SK-N-SH (cell line): Measurements from ENCODE around the gene CHST15. TPM values are rescaled to one million over a fixed set of nuclear protein-coding genes. Genes with fewer than 3 reads are reported as not detected.

ENCODE experiments used
- CTCF ChIA-PET: fragments of 300-600, 350-600 bp; formaldehyde crosslinking; extraction: SDS; loops from one replicate; lab custom pipeline; 2021; lab: Yijun Ruan, JAX
- POLR2A ChIA-PET: fragments of 350-600 bp; sonication (Branson Sonifier 250); formaldehyde crosslinking; extraction: SDS; loops from one replicate; lab custom pipeline; 2020; ENCODE audit warnings: antibody characterized with exemption, inconsistent platforms; lab: Yijun Ruan, JAX
- DNase-seq: peaks from one replicate; pipeline ENCODE4 v3.0.0; 2012
- H2AFZ ChIP-seq: fragments of 200-600 bp; sonication (generic); 2 replicates; pipeline ENCODE4 v1.8.1; 2016; ENCODE audit warnings: antibody characterized with exemption, mild to moderate bottlenecking, low read depth
- H3F3A ChIP-seq: fragments of 200-600 bp; sonication (generic); replicated peaks from 2 replicates; pipeline ENCODE3; 2016; ENCODE audit warnings: antibody characterized with exemption, mild to moderate bottlenecking; ENCODE audit not compliant: insufficient read depth
- H3K27ac ChIP-seq, 2 experiments: fragments of 200-500 bp in 1 of 2; fragments of 200-600 bp in 1 of 2; sonication (Bioruptor generic) in 1 of 2; sonication (generic), shearing (Covaris generic) in 1 of 2; 2 replicates each; pipeline versions ENCODE4 v1.5.1 to v1.6.1; 2014 to 2016; ENCODE audit warnings: low read depth in 2 of 2, inconsistent platforms in 1 of 2, low read length in 1 of 2, mild to moderate bottlenecking in 1 of 2, mixed read lengths in 1 of 2
- H3K27me3 ChIP-seq: fragments of 200-600 bp; sonication (generic), shearing (Covaris generic); 2 replicates; pipeline ENCODE4 v1.6.1; 2016; ENCODE audit warnings: mixed run types; ENCODE audit not compliant: insufficient read depth
- H3K36me3 ChIP-seq, 2 experiments: fragments of 200-500 bp in 1 of 2; fragments of 200-600 bp in 1 of 2; sonication (Bioruptor generic) in 1 of 2; sonication (generic) in 1 of 2; replicated peaks in 1 of 2; 2 replicates each; pipeline versions ENCODE3 to v1.5.1; 2014 to 2016; ENCODE audit warnings: low read length in 1 of 2, mild to moderate bottlenecking in 1 of 2; ENCODE audit not compliant: insufficient read depth in 2 of 2, control insufficient read depth in 1 of 2
- H3K4me1 ChIP-seq, 2 experiments: fragments of 200-500 bp in 1 of 2; fragments of 200-600 bp in 1 of 2; sonication (Bioruptor generic) in 1 of 2; sonication (generic), shearing (Covaris generic) in 1 of 2; 2 replicates each; pipeline versions ENCODE4 v1.5.1 to v1.6.1; 2014 to 2016; ENCODE audit warnings: low read depth in 1 of 2, low read length in 1 of 2, mixed run types in 1 of 2; ENCODE audit not compliant: insufficient read depth in 2 of 2, control insufficient read depth in 1 of 2
- H3K4me2 ChIP-seq: fragments of 200-600 bp; sonication (generic), shearing (Covaris generic); 2 replicates; pipeline ENCODE4 v1.6.1; 2017; ENCODE audit warnings: mixed run types
- H3K4me3 ChIP-seq, 2 experiments: fragments of 200-500 bp in 1 of 2; fragments of 200-600 bp in 1 of 2; sonication (Bioruptor generic) in 1 of 2; sonication (generic), shearing (Covaris generic) in 1 of 2; 2 replicates each; pipeline versions ENCODE4 v1.5.1 to v1.8.1; 2014 to 2016; ENCODE audit warnings: low read depth in 2 of 2, inconsistent platforms in 1 of 2, low read length in 1 of 2, mild to moderate bottlenecking in 1 of 2, mixed read lengths in 1 of 2, moderate library complexity in 1 of 2
- H3K79me2 ChIP-seq: fragments of 200-600 bp; sonication (generic); 2 replicates; pipeline ENCODE4 v1.8.1; 2017; ENCODE audit warnings: mild to moderate bottlenecking; ENCODE audit not compliant: insufficient read depth
- H3K9ac ChIP-seq: fragments of 200-600 bp; sonication (generic); 2 replicates; pipeline ENCODE4 v1.6.1; 2017; ENCODE audit warnings: mixed run types
- H3K9me2 ChIP-seq: fragments of 200-600 bp; sonication (generic); 2 replicates; pipeline ENCODE4 v1.6.1; 2017; ENCODE audit warnings: mixed run types
- H3K9me3 ChIP-seq: fragments of 200-600 bp; sonication (generic); 2 replicates; pipeline ENCODE4 v1.6.1; 2017; ENCODE audit warnings: mixed run types, mild to moderate bottlenecking, moderate library complexity
- H4K20me1 ChIP-seq: fragments of 200-600 bp; sonication (generic); 2 replicates; pipeline ENCODE4 v1.6.1; 2017; ENCODE audit warnings: mild to moderate bottlenecking, mixed run types; ENCODE audit not compliant: insufficient read depth
- EP300 ChIP-seq, 2 experiments: IDR thresholded peaks; 2 replicates each; pipeline versions ENCODE4 v1.4.0 to v1.6.1; 2012; ENCODE audit warnings: borderline replicate concordance in 1 of 2, low read depth in 1 of 2, low read length in 1 of 2
- EZH2phosphoT487 ChIP-seq: fragments of 200-600 bp; sonication (generic); IDR thresholded peaks from 2 replicates; pipeline ENCODE4 v1.6.1; 2017; ENCODE audit warnings: low read depth, mixed run types, mild to moderate bottlenecking, antibody characterized with exemption, moderate library complexity, borderline replicate concordance
- FOSL2 ChIP-seq: IDR thresholded peaks from 2 replicates; pipeline ENCODE4 v1.4.0; 2012; ENCODE audit warnings: low read depth, mild to moderate bottlenecking, moderate library complexity, borderline replicate concordance
- FOXM1 ChIP-seq: IDR thresholded peaks from 2 replicates; pipeline ENCODE4 v1.4.0; 2012; ENCODE audit warnings: low read depth, mild to moderate bottlenecking
- GABPA ChIP-seq: IDR thresholded peaks from 2 replicates; pipeline ENCODE4 v1.4.0; 2012; ENCODE audit warnings: low read depth, mild to moderate bottlenecking
- JUND ChIP-seq: IDR thresholded peaks from 2 replicates; pipeline ENCODE4 v1.4.0; 2012
- MEF2A ChIP-seq: IDR thresholded peaks from 2 replicates; pipeline ENCODE4 v1.4.0; 2012; ENCODE audit warnings: low read depth, borderline replicate concordance
- NFIC ChIP-seq: IDR thresholded peaks from 2 replicates; pipeline ENCODE4 v1.4.0; 2012; ENCODE audit warnings: borderline replicate concordance
- NRF1 ChIP-seq: IDR thresholded peaks from 2 replicates; pipeline ENCODE4 v1.6.1; 2012; ENCODE audit warnings: low read depth, mild to moderate bottlenecking, low read length
- RAD21 ChIP-seq: IDR thresholded peaks from 2 replicates; pipeline ENCODE4 v1.6.1; 2012; ENCODE audit warnings: mild to moderate bottlenecking, low read length
- RCOR1 ChIP-seq: fragments of 150-350 bp; IDR thresholded peaks from 2 replicates; pipeline ENCODE4 v1.6.1; 2017; ENCODE audit warnings: antibody characterized with exemption, low read length
- RFX5 ChIP-seq: IDR thresholded peaks from 2 replicates; pipeline ENCODE4 v1.6.1; 2012; ENCODE audit warnings: mild to moderate bottlenecking, improper control_type of control experiment, low read length
- RXRA ChIP-seq: IDR thresholded peaks from 2 replicates; pipeline ENCODE4 v1.4.0; 2012; ENCODE audit warnings: low read depth, mild to moderate bottlenecking, borderline replicate concordance
- SIN3A ChIP-seq: IDR thresholded peaks from 2 replicates; pipeline ENCODE4 v1.6.1; 2012; ENCODE audit warnings: low read depth, mild to moderate bottlenecking, low read length, moderate library complexity, borderline replicate concordance
- SMC3 ChIP-seq: IDR thresholded peaks from 2 replicates; pipeline ENCODE4 v1.6.1; 2012; ENCODE audit warnings: low read depth, low read length, improper control_type of control experiment
- TAF1 ChIP-seq: IDR thresholded peaks from 2 replicates; pipeline ENCODE4 v1.6.1; 2012; ENCODE audit warnings: low read depth, mild to moderate bottlenecking, low read length, moderate library complexity, borderline replicate concordance
- YY1 ChIP-seq: IDR thresholded peaks from 2 replicates; pipeline ENCODE4 v1.4.0; 2012; ENCODE audit warnings: low read depth, mild to moderate bottlenecking
- WGBS: methylation state at CpG from one replicate; pipeline ENCODE4 v1.1.6; 2017; ENCODE audit warnings: low lambda C conversion rate; 5-methylcytosine and 5-hydroxymethylcytosine counted together
- polyA plus RNA-seq, 3 experiments: library from polyadenylated mRNA; depleted of rRNA; stranded (reverse); fragments of >200 nt; gene quantifications; 2 replicates each; pipeline ENCODE4 v1.2.3, GENCODE V29; 2012
- TF ChIP-seq, protein P1 (sequence below): IDR thresholded peaks from 2 replicates; pipeline ENCODE4 v1.4.0; 2012; ENCODE audit warnings: low read depth
- TF ChIP-seq, protein P2 (sequence below): IDR thresholded peaks from 2 replicates; pipeline ENCODE4 v1.6.1; 2012; ENCODE audit warnings: mild to moderate bottlenecking, low read depth, low read length, moderate library complexity
- TF ChIP-seq, protein P3 (sequence below): fragments of 150-350 bp; IDR thresholded peaks from 2 replicates; pipeline ENCODE4 v1.6.1; 2016; ENCODE audit warnings: mild to moderate bottlenecking, low read depth, low read length
- TF ChIP-seq, protein P4 (sequence below): fragments of 150-350 bp; IDR thresholded peaks from 2 replicates; pipeline ENCODE4 v1.6.1; 2017; ENCODE audit warnings: antibody characterized with exemption, low read length, low read depth, borderline replicate concordance

The CHST15 gene
- polyA plus RNA-seq, 1 of the 3 experiments (the other 2 are of a cell fraction) = 0.02 TPM

DNA sequence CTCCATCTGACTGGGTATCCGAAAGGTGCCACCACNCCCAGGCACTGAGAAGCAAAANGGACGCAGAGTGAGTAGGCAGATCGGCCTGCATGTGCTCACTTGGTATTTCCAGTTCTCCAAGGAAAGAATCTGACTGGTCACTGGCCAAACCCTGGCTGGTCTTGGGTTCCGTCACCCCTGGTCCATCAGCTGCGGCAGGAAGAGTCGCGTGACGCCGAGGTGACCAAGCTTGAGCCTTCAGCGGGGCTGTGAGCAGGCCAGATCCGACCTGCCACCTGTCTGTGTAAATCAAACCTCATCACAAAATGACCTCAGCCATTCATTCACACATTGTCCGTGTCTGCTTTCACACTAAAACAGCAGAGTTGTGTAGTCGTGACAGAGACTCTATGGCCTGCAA, 28.8 kb upstream of the CHST15 start:
- 74% methylated on average over 12 of the region's 13 CpGs for WGBS
- DNase-seq = no peak
- H3K9me3 ChIP-seq = no peaks in the 10 kb centered on the region
- H3K9me2 ChIP-seq = no peaks in the 10 kb centered on the region
- H3K4me3 ChIP-seq = no peak overlapping the region
- H3K9ac ChIP-seq = no peak overlapping the region
- no peak overlapping the region for H3K4me2 ChIP-seq
- peaks cover 0 to under 1% of the 10 kb centered on the region in 2 experiments; a peak in 1 of 4 replicates for H3K4me1 ChIP-seq
- CTCF ChIA-PET = interaction anchor here (0.7 to 1.5 kb wide), 2 partner anchors 34 to 267 kb away, joined by 3 read pairs; no protein-coding TSS in a partner anchor
- H3K36me3 ChIP-seq = no peaks in the 10 kb centered on the region
- H3K27me3 ChIP-seq = no peaks in the 10 kb centered on the region
- H4K20me1 ChIP-seq = no peaks in the 10 kb centered on the region
- no peak overlapping the region for H3K27ac ChIP-seq
- no peaks in the 10 kb centered on the region for H3K79me2 ChIP-seq
- H2AFZ ChIP-seq = no peak overlapping the region
- TF ChIP-seq NRF1 (no peak), TAF1 (no peak), RCOR1 (no peak), RAD21 (no peak), MEF2A (no peak)
- TF ChIP-seq, all 33 proteins: peak for 0
- H3F3A ChIP-seq = no peaks in the 10 kb centered on the region
- POLR2A ChIA-PET = no interaction called here

DNA sequence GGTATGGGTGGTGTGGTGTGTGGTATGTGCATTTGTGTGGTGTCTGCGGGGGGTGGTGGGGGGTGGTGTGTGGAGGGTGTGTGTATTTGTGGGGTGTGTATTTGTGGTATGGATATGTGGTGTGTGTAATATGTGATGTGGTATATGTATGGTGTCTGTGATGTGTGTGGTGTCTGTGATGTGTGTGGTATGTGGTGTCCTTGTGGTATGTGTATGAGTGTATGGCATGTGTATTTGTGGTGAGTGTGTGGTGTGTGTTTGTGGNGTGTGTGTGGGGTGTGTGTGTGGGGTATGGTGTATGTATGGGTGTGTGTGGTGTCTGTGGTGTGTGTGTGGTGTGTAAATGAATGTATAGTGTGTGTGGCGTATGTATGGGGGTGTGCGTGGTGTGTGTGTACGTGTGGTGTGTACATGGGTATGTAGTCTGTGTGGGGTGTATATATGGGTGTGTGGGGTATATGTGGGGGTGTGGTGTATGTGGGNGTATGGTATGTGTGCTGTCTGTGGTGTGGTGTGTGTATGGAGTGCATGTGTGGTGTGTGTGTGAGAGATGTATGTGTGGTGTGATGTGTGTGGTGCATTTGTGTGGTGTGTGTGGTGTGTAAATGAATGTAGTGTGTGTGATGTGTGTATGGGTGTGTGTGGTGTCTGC, 27.1 kb upstream of the CHST15 start:
- WGBS = 91% methylated on average over 4 of the region's 4 CpGs
- H3K9me2 ChIP-seq = no peaks in the 10 kb centered on the region

More for the DNA sequence above, 27.1 kb upstream of the CHST15 start:
- no peak overlapping the region for H3K9ac ChIP-seq
- no peaks in the 10 kb centered on the region for H3K36me3 ChIP-seq
- no peak overlapping the region for H2AFZ ChIP-seq
- no peak overlapping the region for H3K4me2 ChIP-seq
- no peaks in the 10 kb centered on the region for H3F3A ChIP-seq
- no peak overlapping the region for H3K27ac ChIP-seq
- H4K20me1 ChIP-seq = no peaks in the 10 kb centered on the region
- H3K79me2 ChIP-seq = no peaks in the 10 kb centered on the region
- ChIA-PET POLR2A (no interaction called here), CTCF (no interaction called here)
- no peaks in the 10 kb centered on the region for H3K27me3 ChIP-seq
- peaks cover 0 to 6% of the 10 kb centered on the region in 2 experiments; a peak in 1 of 4 replicates for H3K4me1 ChIP-seq
- DNase-seq = no peak
- no peak for TF ChIP-seq FOSL2
- TF ChIP-seq SIN3A = no peak
- TF ChIP-seq YY1 = no peak
- TF ChIP-seq JUND = no peak
- TF ChIP-seq, protein P1, sequence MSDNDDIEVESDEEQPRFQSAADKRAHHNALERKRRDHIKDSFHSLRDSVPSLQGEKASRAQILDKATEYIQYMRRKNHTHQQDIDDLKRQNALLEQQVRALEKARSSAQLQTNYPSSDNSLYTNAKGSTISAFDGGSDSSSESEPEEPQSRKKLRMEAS = no peak
- no peak for TF ChIP-seq FOXM1
- no peak for TF ChIP-seq EP300 (IDR thresholded peaks at IDR 0.05; ENCODE audit: borderline replicate concordance in 1 of 2, low read depth in 1 of 2, low read length in 1 of 2)
- TF ChIP-seq, protein P2, sequence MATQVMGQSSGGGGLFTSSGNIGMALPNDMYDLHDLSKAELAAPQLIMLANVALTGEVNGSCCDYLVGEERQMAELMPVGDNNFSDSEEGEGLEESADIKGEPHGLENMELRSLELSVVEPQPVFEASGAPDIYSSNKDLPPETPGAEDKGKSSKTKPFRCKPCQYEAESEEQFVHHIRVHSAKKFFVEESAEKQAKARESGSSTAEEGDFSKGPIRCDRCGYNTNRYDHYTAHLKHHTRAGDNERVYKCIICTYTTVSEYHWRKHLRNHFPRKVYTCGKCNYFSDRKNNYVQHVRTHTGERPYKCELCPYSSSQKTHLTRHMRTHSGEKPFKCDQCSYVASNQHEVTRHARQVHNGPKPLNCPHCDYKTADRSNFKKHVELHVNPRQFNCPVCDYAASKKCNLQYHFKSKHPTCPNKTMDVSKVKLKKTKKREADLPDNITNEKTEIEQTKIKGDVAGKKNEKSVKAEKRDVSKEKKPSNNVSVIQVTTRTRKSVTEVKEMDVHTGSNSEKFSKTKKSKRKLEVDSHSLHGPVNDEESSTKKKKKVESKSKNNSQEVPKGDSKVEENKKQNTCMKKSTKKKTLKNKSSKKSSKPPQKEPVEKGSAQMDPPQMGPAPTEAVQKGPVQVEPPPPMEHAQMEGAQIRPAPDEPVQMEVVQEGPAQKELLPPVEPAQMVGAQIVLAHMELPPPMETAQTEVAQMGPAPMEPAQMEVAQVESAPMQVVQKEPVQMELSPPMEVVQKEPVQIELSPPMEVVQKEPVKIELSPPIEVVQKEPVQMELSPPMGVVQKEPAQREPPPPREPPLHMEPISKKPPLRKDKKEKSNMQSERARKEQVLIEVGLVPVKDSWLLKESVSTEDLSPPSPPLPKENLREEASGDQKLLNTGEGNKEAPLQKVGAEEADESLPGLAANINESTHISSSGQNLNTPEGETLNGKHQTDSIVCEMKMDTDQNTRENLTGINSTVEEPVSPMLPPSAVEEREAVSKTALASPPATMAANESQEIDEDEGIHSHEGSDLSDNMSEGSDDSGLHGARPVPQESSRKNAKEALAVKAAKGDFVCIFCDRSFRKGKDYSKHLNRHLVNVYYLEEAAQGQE = no peak
- no peak for TF ChIP-seq RFX5
- TF ChIP-seq, protein P3, sequence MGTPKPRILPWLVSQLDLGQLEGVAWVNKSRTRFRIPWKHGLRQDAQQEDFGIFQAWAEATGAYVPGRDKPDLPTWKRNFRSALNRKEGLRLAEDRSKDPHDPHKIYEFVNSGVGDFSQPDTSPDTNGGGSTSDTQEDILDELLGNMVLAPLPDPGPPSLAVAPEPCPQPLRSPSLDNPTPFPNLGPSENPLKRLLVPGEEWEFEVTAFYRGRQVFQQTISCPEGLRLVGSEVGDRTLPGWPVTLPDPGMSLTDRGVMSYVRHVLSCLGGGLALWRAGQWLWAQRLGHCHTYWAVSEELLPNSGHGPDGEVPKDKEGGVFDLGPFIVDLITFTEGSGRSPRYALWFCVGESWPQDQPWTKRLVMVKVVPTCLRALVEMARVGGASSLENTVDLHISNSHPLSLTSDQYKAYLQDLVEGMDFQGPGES = no peak
- TF ChIP-seq, protein P4, sequence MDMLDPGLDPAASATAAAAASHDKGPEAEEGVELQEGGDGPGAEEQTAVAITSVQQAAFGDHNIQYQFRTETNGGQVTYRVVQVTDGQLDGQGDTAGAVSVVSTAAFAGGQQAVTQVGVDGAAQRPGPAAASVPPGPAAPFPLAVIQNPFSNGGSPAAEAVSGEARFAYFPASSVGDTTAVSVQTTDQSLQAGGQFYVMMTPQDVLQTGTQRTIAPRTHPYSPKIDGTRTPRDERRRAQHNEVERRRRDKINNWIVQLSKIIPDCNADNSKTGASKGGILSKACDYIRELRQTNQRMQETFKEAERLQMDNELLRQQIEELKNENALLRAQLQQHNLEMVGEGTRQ = no peak
- no peak for TF ChIP-seq EZH2phosphoT487
- no peak for TF ChIP-seq TAF1
- no peak for TF ChIP-seq SMC3
- TF ChIP-seq NRF1 = no peak
- no peak for TF ChIP-seq NFIC
- no peak for TF ChIP-seq RXRA
- TF ChIP-seq MEF2A = no peak
- no peak for TF ChIP-seq GABPA
- H3K4me3 ChIP-seq = no peak overlapping the region
- H3K9me3 ChIP-seq = no peaks in the 10 kb centered on the region
